A673 (cell line): Measurements from ENCODE around the gene SH3RF2. TPM values are rescaled to one million over a fixed set of nuclear protein-coding genes. Genes with fewer than 3 reads are reported as not detected.
"Not testable (repeated sequence)": the region's sequence is repeated elsewhere in the genome, so short reads cannot be mapped to it uniquely, and the experiment has no call there.

Experiments
- BruUV-seq: library from RNA; stranded (reverse); fragments of 400-500 nt; replicated peaks from 2 replicates; lab custom pipeline; 2021; lab: Mats Ljungman, UMichigan
- CTCF ChIA-PET: fragments of 300-600 bp; sonication (Branson Sonifier 250); formaldehyde crosslinking; loops from one replicate; lab custom pipeline; 2022; ENCODE audit warnings: antibody characterized with exemption; lab: Charles Lee
- POLR2A ChIA-PET: fragments of 300-600 bp; sonication (Branson Sonifier 250); formaldehyde crosslinking; loops from one replicate; lab custom pipeline; 2022; ENCODE audit warnings: antibody characterized with exemption; ENCODE audit not compliant: low non-redundant PET; lab: Charles Lee
- DNase-seq: peaks from one replicate; pipeline ENCODE4 v3.0.0-alpha.2; 2015; ENCODE audit warnings: low spot score
- H3K27ac ChIP-seq: fragments of 200-600 bp; sonication (generic); 2 replicates; pipeline ENCODE4 v1.5.1; 2016; ENCODE audit warnings: mixed run types, low read depth, mild to moderate bottlenecking, mixed read lengths, antibody characterized with exemption, low read length; ENCODE audit not compliant: poor library complexity, severe bottlenecking
- H3K27me3 ChIP-seq: fragments of 200-600 bp; sonication (generic); replicated peaks from 2 replicates; pipeline ENCODE4 v1.6.1; 2017; ENCODE audit warnings: mixed run types, low read depth, mild to moderate bottlenecking, mixed read lengths, antibody characterized with exemption, low read length; ENCODE audit not compliant: insufficient read depth, poor library complexity
- H3K36me3 ChIP-seq: fragments of 200-600 bp; sonication (generic); 2 replicates; pipeline ENCODE4 v1.6.1; 2016; ENCODE audit warnings: mixed run types, mild to moderate bottlenecking, mixed read lengths, antibody characterized with exemption, low read length; ENCODE audit not compliant: insufficient read depth, poor library complexity, severe bottlenecking
- H3K4me1 ChIP-seq: fragments of 200-600 bp; sonication (generic); 2 replicates; pipeline ENCODE4 v1.6.1; 2017; ENCODE audit warnings: mixed run types, mild to moderate bottlenecking, mixed read lengths, antibody characterized with exemption, low read length; ENCODE audit not compliant: insufficient read depth, poor library complexity, severe bottlenecking
- H3K4me3 ChIP-seq: fragments of 200-600 bp; sonication (generic); 2 replicates; pipeline ENCODE4 v1.5.1; 2016; ENCODE audit warnings: low read depth, mixed run types, mild to moderate bottlenecking, mixed read lengths, low read length; ENCODE audit not compliant: poor library complexity, severe bottlenecking
- H3K9me3 ChIP-seq: fragments of 200-600 bp; sonication (generic); 2 replicates; pipeline ENCODE4 v1.6.1; 2016; ENCODE audit warnings: mixed run types, low read depth, mild to moderate bottlenecking, mixed read lengths, antibody characterized with exemption, low read length; ENCODE audit not compliant: poor library complexity, severe bottlenecking
- CTCF ChIP-seq: fragments of 300-800, 200-600 bp; sonication (generic); conservative IDR thresholded peaks from 2 replicates; pipeline ENCODE4 v1.5.1; 2017; ENCODE audit warnings: low read depth, mild to moderate bottlenecking, antibody characterized with exemption, low read length, moderate library complexity, mixed read lengths
- EZH2 ChIP-seq: fragments of 200-600 bp; sonication (generic); IDR thresholded peaks from 2 replicates; pipeline ENCODE4 v1.6.1; 2017; ENCODE audit warnings: borderline replicate concordance, low read depth, mild to moderate bottlenecking, mixed read lengths, antibody characterized with exemption, low read length; ENCODE audit not compliant: poor library complexity, severe bottlenecking
- intact Hi-C: fragments of 100-400 bp; cut with micrococcal nuclease; formaldehyde crosslinking; loops from one replicate; pipeline ENCODE4 v1.10.0; 2022; ENCODE audit not compliant: unreplicated experiment
- total RNA-seq: library from RNA; stranded (reverse); gene quantifications from 2 replicates; pipeline ENCODE4 v1.2.3, GENCODE V29; 2021

Gene SH3RF2
- total RNA-seq, 1 experiment from 2014 or later, result 21.1 TPM

- ChIA-PET CTCF (no interaction called here), POLR2A (no interaction called here)
- TF ChIP-seq CTCF (no peak), EZH2 (no peak)
- BruUV-seq, result no TSS peak
- Histone ChIP-seq H3K27me3 (no peaks in the 10 kb centered on the region), H3K27ac (no peak overlapping the region), H3K36me3 (no peaks in the 10 kb centered on the region), H3K4me3 (no peak overlapping the region), H3K4me1 (no peaks in the 10 kb centered on the region), H3K9me3 (peaks cover 10% of the 10 kb centered on the region)
- intact Hi-C loops, result loop anchor here (5.0 kb wide), 2 partner anchors 57 to 192 kb away; no protein-coding TSS in a partner anchor
- DNase-seq, result no peak
These were observed 46.8 kb upstream of the SH3RF2 start for GRCh38 chr5:145889611-145890010.

GRCh38 chr5:145891378-145891777, 45.0 kb upstream of the SH3RF2 start:
- BruUV-seq, DNase-seq, intact Hi-C loops, H3K4me1 ChIP-seq, CTCF ChIA-PET, H3K36me3 ChIP-seq, H3K27ac ChIP-seq, H3K27me3 ChIP-seq, POLR2A ChIA-PET, H3K4me3 ChIP-seq: not testable (repeated sequence)
- H3K9me3 ChIP-seq, result peaks cover 10% of the 10 kb centered on the region

- no peaks in the 10 kb centered on the region for H3K4me1 ChIP-seq
- TF ChIP-seq CTCF (no peak), EZH2 (no peak)
- H3K27me3 ChIP-seq, result no peaks in the 10 kb centered on the region
- no peaks in the 10 kb centered on the region for H3K36me3 ChIP-seq
- peaks cover 7% of the 10 kb centered on the region for H3K9me3 ChIP-seq
- CTCF ChIA-PET, result no interaction called here
- intact Hi-C loops, result no loop called here
- BruUV-seq, result no TSS peak
- POLR2A ChIA-PET, result no interaction called here
- no peak overlapping the region for H3K4me3 ChIP-seq
- H3K27ac ChIP-seq, result no peak overlapping the region
- no peak for DNase-seq
These were observed 38.2 kb upstream of the SH3RF2 start for GRCh38 chr5:145898171-145898570.

- DNase-seq, result no peak
- intact Hi-C loops, result no loop called here
- Histone ChIP-seq H3K27ac (no peak overlapping the region), H3K4me3 (no peak overlapping the region), H3K4me1 (no peaks in the 10 kb centered on the region), H3K9me3 (peaks cover 7% of the 10 kb centered on the region), H3K27me3 (no peaks in the 10 kb centered on the region), H3K36me3 (no peaks in the 10 kb centered on the region)
- CTCF ChIA-PET, result no interaction called here
- no peak for TF ChIP-seq CTCF
- no peak for TF ChIP-seq EZH2
- no TSS peak for BruUV-seq
- POLR2A ChIA-PET, result no interaction called here
These were observed 34.0 kb upstream of the SH3RF2 start for GRCh38 chr5:145902421-145902820.
